Lower leg skin (tissue), 3 donors: ENCODE data around the gene CIB4.

Experiments used
- CTCF ChIP-seq, 3 donors: fragments of 450-650 bp; IDR thresholded peaks; one replicate each; pipeline ENCODE4 v1.5.1; 2016; ENCODE audit warnings: antibody characterized with exemption in 3 of 3, mild to moderate bottlenecking in 3 of 3, moderate library complexity in 2 of 3
- POLR2A ChIP-seq, 2 donors: fragments of 450-650 bp; IDR thresholded peaks; one replicate each; pipeline ENCODE4 v1.6.1; 2016 to 2017; ENCODE audit warnings: antibody characterized with exemption in 2 of 2, mild to moderate bottlenecking in 1 of 2, moderate library complexity in 1 of 2

GRCh38 chr2:26574066-26574899, 66.9 kb downstream of the CIB4 start:
- no peak for TF ChIP-seq CTCF (IDR thresholded peaks at IDR 0.05)
- TF ChIP-seq POLR2A (IDR thresholded peaks at IDR 0.05) = no peak
